Measurements from ENCODE around the gene BCL2.

BCL2 gene

GRCh38 chr18:63259567-63260379 lies 59.8 kb downstream of the BCL2 start:
- Mint-ChIP-seq H3K4me3 (no peak overlapping the region), H3K27me3 (ENCODE audit: low read depth) (no peaks in the 10 kb centered on the region), H3K9me3 (no peaks in the 10 kb centered on the region), H3K27ac (peak overlapping the region; percentile 16 to 61 (median 51)), H3K4me1 (peaks cover 43% of the 10 kb centered on the region), H3K36me3 (ENCODE audit: low read depth) (no peaks in the 10 kb centered on the region)
- no peak for TF ChIP-seq CTCF (IDR thresholded peaks at IDR 0.05; ENCODE audit: unreplicated experiment in 3 of 3)

GRCh38 chr18:63258749-63259566 lies 60.6 kb downstream of the BCL2 start:
- no peaks in the 10 kb centered on the region for H3K36me3 Mint-ChIP-seq (ENCODE audit: low read depth)
- H3K4me3 Mint-ChIP-seq: no peak overlapping the region
- H3K27me3 Mint-ChIP-seq (ENCODE audit: low read depth): no peaks in the 10 kb centered on the region
- peaks cover 43% of the 10 kb centered on the region for H3K4me1 Mint-ChIP-seq
- peak overlapping the region in 2 of 3 experiments; percentile 16 to 20 for H3K27ac Mint-ChIP-seq
- no peaks in the 10 kb centered on the region for H3K9me3 Mint-ChIP-seq
- no peak for TF ChIP-seq CTCF (IDR thresholded peaks at IDR 0.05; ENCODE audit: unreplicated experiment in 3 of 3)

GRCh38 chr18:63257453-63257852 lies 62.1 kb downstream of the BCL2 start:
- Mint-ChIP-seq H3K27me3 (ENCODE audit: low read depth) (no peaks in the 10 kb centered on the region), H3K27ac (peak overlapping the region in 1 of 3 experiments; percentile 3), H3K9me3 (peaks cover 2% of the 10 kb centered on the region), H3K4me1 (peaks cover 49% of the 10 kb centered on the region), H3K36me3 (ENCODE audit: low read depth) (peaks cover 3% of the 10 kb centered on the region), H3K4me3 (no peak overlapping the region)
- TF ChIP-seq CTCF (IDR thresholded peaks at IDR 0.05; ENCODE audit: unreplicated experiment in 3 of 3): no peak

GRCh38 chr18:63255435-63255834 lies 64.1 kb downstream of the BCL2 start:
- Mint-ChIP-seq H3K9me3 (peaks cover 5% of the 10 kb centered on the region), H3K27me3 (ENCODE audit: low read depth) (no peaks in the 10 kb centered on the region), H3K27ac (no peak overlapping the region), H3K36me3 (ENCODE audit: low read depth) (peaks cover 6% of the 10 kb centered on the region), H3K4me1 (peaks cover 35% of the 10 kb centered on the region), H3K4me3 (no peak overlapping the region)
- no peak for TF ChIP-seq CTCF (IDR thresholded peaks at IDR 0.05; ENCODE audit: unreplicated experiment in 3 of 3)

GRCh38 chr18:63254716-63255399 lies 64.7 kb downstream of the BCL2 start:
- Mint-ChIP-seq H3K36me3 (ENCODE audit: low read depth) (peaks cover 9% of the 10 kb centered on the region), H3K4me3 (no peak overlapping the region), H3K4me1 (peaks cover 33% of the 10 kb centered on the region), H3K27ac (no peak overlapping the region), H3K9me3 (peaks cover 5% of the 10 kb centered on the region), H3K27me3 (ENCODE audit: low read depth) (no peaks in the 10 kb centered on the region)
- TF ChIP-seq CTCF (IDR thresholded peaks at IDR 0.05; ENCODE audit: unreplicated experiment in 3 of 3): no peak
